HCT116 (cell line): ENCODE data around the gene CLSTN3. TPM values are rescaled to one million over a fixed set of nuclear protein-coding genes. Genes with fewer than 3 reads are reported as not detected.

Source experiments
- ATAC-seq: fragments of 200-7000 bp; cut with Tn5 transposase; 2 replicates; pipeline ENCODE4 v1.9.1; 2020; ENCODE audit warnings: mild to moderate bottlenecking, moderate library complexity
- Bru-seq: library from RNA; stranded (reverse); fragments of 400-500 nt; gene quantifications from one replicate; lab custom pipeline; 2021; lab: Mats Ljungman, UMichigan
- BruChase-seq, 2 experiments: library from RNA; stranded (reverse); fragments of 400-500 nt; gene quantifications; one replicate each; lab custom pipeline; 2021; lab: Mats Ljungman, UMichigan
- BruUV-seq: library from RNA; stranded (reverse); fragments of 400-500 nt; replicated peaks from 2 replicates; lab custom pipeline; 2021; lab: Mats Ljungman, UMichigan
- CTCF ChIA-PET: fragments of 300-600 bp; sonication (Branson Sonifier 250); formaldehyde crosslinking; loops from one replicate; lab custom pipeline; 2021; ENCODE audit warnings: antibody characterized with exemption; lab: Charles Lee
- POLR2A ChIA-PET: fragments of 300-600, 350-600 bp; sonication (Branson Sonifier 250); formaldehyde crosslinking; loops from one replicate; lab custom pipeline; 2021; ENCODE audit warnings: antibody characterized with exemption; lab: Charles Lee
- RAD21 ChIA-PET, 2 experiments: fragments of 300-600 bp; sonication (Branson Sonifier 250); formaldehyde crosslinking; loops; one replicate each; lab custom pipeline; 2023; ENCODE audit warnings: low total read pairs in 2 of 2; ENCODE audit not compliant: uncharacterized antibody in 2 of 2, unreplicated experiment in 2 of 2, low non-redundant PET in 1 of 2; lab: Charles Lee
- DNase-seq: peaks from one replicate; pipeline ENCODE4 v3.0.0-alpha.2; 2010; ENCODE audit warnings: low read depth, low spot score
- H2AFZ ChIP-seq: fragments of 200-600 bp; shearing (Covaris generic), sonication (generic); 2 replicates; pipeline ENCODE4 v1.6.1; 2017; ENCODE audit warnings: low read depth, mixed run types, mixed read lengths, antibody characterized with exemption, low read length; ENCODE audit not compliant: poor library complexity, severe bottlenecking
- H3K27ac ChIP-seq: 2 replicates; pipeline ENCODE4 v1.5.1; 2012; ENCODE audit warnings: low read depth, low read length
- H3K27me3 ChIP-seq: fragments of 200-600 bp; sonication (generic); 2 replicates; pipeline ENCODE4 v1.6.1; 2016; ENCODE audit warnings: mixed run types, low read length, mixed read lengths; ENCODE audit not compliant: insufficient read depth
- H3K36me3 ChIP-seq, 2 experiments: fragments of 200-500 bp in 1 of 2; fragments of 200-600 bp in 1 of 2; sonication (Bioruptor generic) in 1 of 2; sonication (generic) in 1 of 2; 2 replicates each; pipeline versions ENCODE4 v1.5.1 to v1.6.1; 2014 to 2016; ENCODE audit warnings: low read length in 2 of 2, inconsistent platforms in 1 of 2, mixed read lengths in 1 of 2, mixed run types in 1 of 2; ENCODE audit not compliant: insufficient read depth in 2 of 2, control insufficient read depth in 1 of 2
- H3K4me1 ChIP-seq, 2 experiments: fragments of 200-600 bp in 1 of 2; sonication (generic) in 1 of 2; 2 replicates each; pipeline versions ENCODE4 v1.5.1 to v1.6.1; 2012 to 2017; ENCODE audit warnings: low read length in 2 of 2, inconsistent platforms in 1 of 2, mild to moderate bottlenecking in 1 of 2, mixed read lengths in 1 of 2, mixed run types in 1 of 2, moderate library complexity in 1 of 2; ENCODE audit not compliant: insufficient read depth in 2 of 2, control insufficient read depth in 1 of 2
- H3K4me2 ChIP-seq: fragments of 200-600 bp; sonication (generic); 2 replicates; pipeline ENCODE4 v1.6.1; 2017; ENCODE audit warnings: mixed run types, low read length, mixed read lengths
- H3K4me3 ChIP-seq, 2 experiments: fragments of 200-600 bp in 1 of 2; sonication (generic) in 1 of 2; replicated peaks in 1 of 2; 2 replicates each; pipeline ENCODE4 v1.5.1; 2011 to 2016; ENCODE audit warnings: low read length in 2 of 2, control low read depth in 1 of 2, low read depth in 1 of 2, mild to moderate bottlenecking in 1 of 2, mixed read lengths in 1 of 2, mixed run types in 1 of 2
- H3K79me2 ChIP-seq: fragments of 200-600 bp; sonication (generic); 2 replicates; pipeline ENCODE4 v1.6.1; 2017; ENCODE audit warnings: mild to moderate bottlenecking, mixed run types, low read length, moderate library complexity, mixed read lengths; ENCODE audit not compliant: insufficient read depth
- H3K9ac ChIP-seq: fragments of 200-600 bp; sonication (generic); 2 replicates; pipeline ENCODE4 v1.6.1; 2016; ENCODE audit warnings: low read length, mixed read lengths
- H3K9me2 ChIP-seq: fragments of 200-600 bp; sonication (generic), shearing (Covaris generic); 2 replicates; pipeline ENCODE4 v1.6.1; 2017; ENCODE audit warnings: mixed run types, mild to moderate bottlenecking, moderate library complexity; ENCODE audit not compliant: insufficient read depth
- H3K9me3 ChIP-seq, 2 experiments: fragments of 200-500 bp in 1 of 2; fragments of 200-600 bp in 1 of 2; sonication (Bioruptor generic) in 1 of 2; sonication (generic) in 1 of 2; 2 replicates each; pipeline ENCODE4 v1.6.1; 2014 to 2017; ENCODE audit warnings: low read length in 2 of 2, mixed read lengths in 2 of 2, inconsistent platforms in 1 of 2, low read depth in 1 of 2, mild to moderate bottlenecking in 1 of 2, mixed run types in 1 of 2, moderate library complexity in 1 of 2; ENCODE audit not compliant: control insufficient read depth in 1 of 2, insufficient read depth in 1 of 2
- H4K20me1 ChIP-seq: fragments of 200-600 bp; sonication (generic), shearing (Covaris generic); 2 replicates; pipeline ENCODE4 v1.6.1; 2017; ENCODE audit warnings: mixed run types, mild to moderate bottlenecking, moderate library complexity; ENCODE audit not compliant: insufficient read depth
- EGR1 ChIP-seq: IDR thresholded peaks from 2 replicates; pipeline ENCODE4 v1.6.1; 2012; ENCODE audit warnings: low read depth
- ELF1 ChIP-seq: IDR thresholded peaks from 2 replicates; pipeline ENCODE4 v1.6.1; 2012; ENCODE audit warnings: low read depth, borderline replicate concordance
- JUND ChIP-seq: IDR thresholded peaks from 2 replicates; pipeline ENCODE4 v1.6.1; 2012
- POLR2A ChIP-seq: IDR thresholded peaks from 2 replicates; pipeline ENCODE4 v1.7.0; 2011; ENCODE audit warnings: borderline replicate concordance; ENCODE audit not compliant: insufficient read depth, insufficient read length; ENCODE audit errors: extremely low read depth
- POLR2AphosphoS5 ChIP-seq: IDR thresholded peaks from 2 replicates; pipeline ENCODE4 v1.6.1; 2011; ENCODE audit warnings: mild to moderate bottlenecking, low read depth, low read length, moderate library complexity
- RAD21 ChIP-seq: IDR thresholded peaks from 2 replicates; pipeline ENCODE4 v1.6.1; 2012; ENCODE audit warnings: low read depth, mild to moderate bottlenecking
- REST ChIP-seq: IDR thresholded peaks from 2 replicates; pipeline ENCODE4 v1.6.1; 2012; ENCODE audit warnings: low read depth
- SP1 ChIP-seq: IDR thresholded peaks from 2 replicates; pipeline ENCODE4 v1.6.1; 2012; ENCODE audit warnings: low read depth
- TCF7L2 ChIP-seq: IDR thresholded peaks from 2 replicates; pipeline ENCODE4 v1.7.0; 2011; ENCODE audit warnings: borderline replicate concordance, inconsistent platforms; ENCODE audit not compliant: insufficient read depth, insufficient read length; ENCODE audit errors: extremely low read depth
- YY1 ChIP-seq: IDR thresholded peaks from 2 replicates; pipeline ENCODE4 v1.6.1; 2011; ENCODE audit warnings: low read length, low read depth, moderate library complexity, mild to moderate bottlenecking; ENCODE audit not compliant: insufficient replicate concordance; ENCODE audit errors: extremely low read depth
- intact Hi-C: fragments of 100-400 bp; cut with micrococcal nuclease; formaldehyde crosslinking; loops from 2 replicates; pipeline ENCODE4 v1.10.0; 2022
- long read RNA-seq: library from polyadenylated mRNA; unstranded; transcript quantifications from one replicate; pipeline ENCODE4 v2.0.0, GENCODE V29; 2021; ENCODE audit not compliant: unreplicated experiment
- polyA plus RNA-seq: library from polyadenylated mRNA; unstranded; fragments of >200 nt; gene quantifications from 2 replicates; pipeline ENCODE4 v1.2.1, GENCODE V29; 2012; ENCODE audit warnings: missing spikeins
- total RNA-seq: library from RNA; stranded (reverse); gene quantifications from one replicate; pipeline ENCODE4 v1.2.1, GENCODE V29; 2021; ENCODE audit not compliant: unreplicated experiment

Gene CLSTN3
- total RNA-seq (23.0 TPM), Bru-seq, nascent RNA (percentile 65 among the genes with signal in this experiment), BruChase-seq, experiment 1, labeled RNA remaining after a 6-hour chase (percentile 82 among the genes with signal in this experiment), BruChase-seq, experiment 2, labeled RNA remaining after a 2-hour chase (percentile 76 among the genes with signal in this experiment)
- 24.2 and 27.6 TPM in 2 replicates for polyA plus RNA-seq
- long read RNA-seq, partial matches to known transcripts: 7 of 9 reads
- long read RNA-seq, other reads (novel, unspliced or antisense): 2 of 9 reads

- peak within 1 kb of the TSS; percentile 59 for H3K9ac ChIP-seq
- H3K36me3 ChIP-seq: no peaks in the 10 kb centered on the region; a peak in 1 of 4 replicates
- ChIA-PET POLR2A (no interaction called here), RAD21 (no interaction called here), CTCF (no interaction called here)
- no peak within 1 kb of the TSS for H2AFZ ChIP-seq
- H3K79me2 ChIP-seq: no peaks in the 10 kb centered on the region
- no peaks in the 10 kb centered on the region for H3K27me3 ChIP-seq
- TF ChIP-seq EGR1: no peak
- peak; percentile 80 for TF ChIP-seq TCF7L2
- 0 out of 2 replicates have a peak, but pooled peaks have one; percentile 11 for TF ChIP-seq POLR2AphosphoS5
- TF ChIP-seq RAD21: no peak
- TF ChIP-seq REST: no peak
- TF ChIP-seq JUND: no peak
- no peak for TF ChIP-seq YY1
- peak; percentile 65; the same call in 1 of the 2 replicates for TF ChIP-seq SP1
- no peak for TF ChIP-seq POLR2A
- no peak for TF ChIP-seq ELF1
- H3K4me2 ChIP-seq: peak within 1 kb of the TSS; percentile 73
- peak within 1 kb of the TSS; percentile 51 to 59 for H3K4me3 ChIP-seq
- ATAC-seq: peak; percentile 79
- intact Hi-C loops: no loop called here
- H4K20me1 ChIP-seq: no peaks in the 10 kb centered on the region
- H3K4me1 ChIP-seq: peaks cover 7 to 35% of the 10 kb centered on the region in 2 experiments
- no peaks in the 10 kb centered on the region for H3K9me3 ChIP-seq
- DNase-seq: no peak
- no TSS peak for BruUV-seq
- no peaks in the 10 kb centered on the region for H3K9me2 ChIP-seq
- peak within 1 kb of the TSS; percentile 41; the same call in 1 of the 2 replicates for H3K27ac ChIP-seq
Measured at GRCh38 chr12:7129872-7130691, at the start of gene CLSTN3. Gene CLSTN3, plus strand, starts transcription at chr12:7130371. Its CDS starts 278 bp downstream, at chr12:7130649.
